Measurements from ENCODE around the gene TMEM40. TPM values are rescaled to one million over a fixed set of nuclear protein-coding genes. Genes with fewer than 3 reads are reported as not detected.

The TMEM40 gene
- total RNA-seq, 1 donor from 2014 or later = 7.8 TPM

- Mint-ChIP-seq H3K36me3 (no peaks in the 10 kb centered on the region), H3K4me3 (no peak overlapping the region)
- TF ChIP-seq CTCF (IDR thresholded peaks at IDR 0.05; ENCODE audit: unreplicated experiment) = no peak
Measured at GRCh38 chr3:12752809-12753208, 6.2 kb downstream of the TMEM40 start.

GRCh38 chr3:12752102-12752501, 7.0 kb downstream of the TMEM40 start:
- Mint-ChIP-seq H3K36me3 (no peaks in the 10 kb centered on the region), H3K27me3 (ENCODE audit: low read depth) (no peaks in the 10 kb centered on the region), H3K27ac (no peak overlapping the region), H3K4me1 (peaks cover 5% of the 10 kb centered on the region), H3K4me3 (no peak overlapping the region), H3K9me3 (no peaks in the 10 kb centered on the region)
- TF ChIP-seq CTCF (IDR thresholded peaks at IDR 0.05; ENCODE audit: unreplicated experiment) = no peak
- no peak for DNase-seq (ENCODE audit: low spot score in 2 of 2, unreplicated experiment in 2 of 2)

More at GRCh38 chr3:12752809-12753208, 6.2 kb downstream of the TMEM40 start:
- H3K9me3 Mint-ChIP-seq = no peaks in the 10 kb centered on the region
- no peak for DNase-seq (ENCODE audit: low spot score in 2 of 2, unreplicated experiment in 2 of 2)
- peaks cover 5% of the 10 kb centered on the region for H3K4me1 Mint-ChIP-seq
- no peaks in the 10 kb centered on the region for H3K27me3 Mint-ChIP-seq (ENCODE audit: low read depth)
- no peak overlapping the region for H3K27ac Mint-ChIP-seq

- Mint-ChIP-seq H3K4me1 (peaks cover 1% of the 10 kb centered on the region), H3K27me3 (ENCODE audit: low read depth) (no peaks in the 10 kb centered on the region), H3K4me3 (no peak overlapping the region), H3K9me3 (no peaks in the 10 kb centered on the region), H3K27ac (peak overlapping the region; percentile 12), H3K36me3 (no peaks in the 10 kb centered on the region)
- TF ChIP-seq CTCF (IDR thresholded peaks at IDR 0.05; ENCODE audit: unreplicated experiment) = no peak
- DNase-seq (ENCODE audit: low spot score in 2 of 2, unreplicated experiment in 2 of 2) = no peak
Measured at GRCh38 chr3:12751571-12751970, 7.5 kb downstream of the TMEM40 start.

- Mint-ChIP-seq H3K4me3 (no peak overlapping the region), H3K27ac (peak overlapping the region; percentile 25), H3K4me1 (no peaks in the 10 kb centered on the region), H3K27me3 (ENCODE audit: low read depth) (no peaks in the 10 kb centered on the region), H3K9me3 (no peaks in the 10 kb centered on the region), H3K36me3 (no peaks in the 10 kb centered on the region)
- TF ChIP-seq CTCF (IDR thresholded peaks at IDR 0.05; ENCODE audit: unreplicated experiment) = no peak
- DNase-seq (ENCODE audit: low spot score in 2 of 2, unreplicated experiment in 2 of 2) = no peak
Measured at GRCh38 chr3:12750658-12751071, 8.4 kb downstream of the TMEM40 start.

- Mint-ChIP-seq H3K27me3 (ENCODE audit: low read depth) (no peaks in the 10 kb centered on the region), H3K4me3 (no peak overlapping the region), H3K9me3 (no peaks in the 10 kb centered on the region), H3K36me3 (no peaks in the 10 kb centered on the region), H3K27ac (peak overlapping the region; percentile 30), H3K4me1 (no peaks in the 10 kb centered on the region)
- DNase-seq (ENCODE audit: low spot score in 2 of 2, unreplicated experiment in 2 of 2) = no peak
- TF ChIP-seq CTCF (IDR thresholded peaks at IDR 0.05; ENCODE audit: unreplicated experiment) = no peak
Measured at GRCh38 chr3:12750223-12750622, 8.8 kb downstream of the TMEM40 start.

- H3K9me3 Mint-ChIP-seq = no peaks in the 10 kb centered on the region
Measured at GRCh38 chr3:12748477-12748876, 10.6 kb downstream of the TMEM40 start.

More at GRCh38 chr3:12748477-12748876, 10.6 kb downstream of the TMEM40 start:
- no peak for DNase-seq (ENCODE audit: low spot score in 2 of 2, unreplicated experiment in 2 of 2)
- Mint-ChIP-seq H3K27ac (no peak overlapping the region), H3K4me1 (no peaks in the 10 kb centered on the region), H3K36me3 (peaks cover 2% of the 10 kb centered on the region), H3K4me3 (no peak overlapping the region), H3K27me3 (ENCODE audit: low read depth) (no peaks in the 10 kb centered on the region)
- TF ChIP-seq CTCF (IDR thresholded peaks at IDR 0.05; ENCODE audit: unreplicated experiment) = no peak

Measured in mesothelial cell of epicardium (in vitro differentiated cells).